K562 (cell line): ENCODE results near the gene FARP1. TPM values are rescaled to one million over a fixed set of nuclear protein-coding genes. Genes with fewer than 3 reads are reported as not detected.

ENCODE experiments used
- ATAC-seq: fragments of 200-7000 bp; cut with Tn5 transposase; 3 replicates; pipeline ENCODE4 v1.9.1; 2020; ENCODE audit warnings: moderate library complexity
- BruUV-seq: library from RNA; stranded (reverse); fragments of 400-500 nt; replicated peaks from 2 replicates; lab custom pipeline; 2021; lab: Mats Ljungman, UMichigan
- CTCF ChIA-PET: fragments of 300-600 bp; formaldehyde crosslinking; extraction: SDS; loops from one replicate; lab custom pipeline; 2021; ENCODE audit warnings: low intra/inter-chr PET ratio; lab: Yijun Ruan, JAX
- POLR2A ChIA-PET: fragments of 300-600, 350-650 bp; sonication (Branson Sonifier 250); formaldehyde crosslinking; extraction: SDS; loops from one replicate; lab custom pipeline; 2021; ENCODE audit warnings: antibody characterized with exemption, inconsistent platforms; lab: Yijun Ruan, JAX
- DNase-seq, 4 experiments: peaks; one replicate each; pipeline versions ENCODE4 v3.0.0 to v3.0.0-alpha.2; 2011 to 2018; ENCODE audit warnings: low spot score in 3 of 4, mixed read lengths in 3 of 4; ENCODE audit errors: extremely low read depth in 1 of 4
- FAIRE-seq: peaks from 2 replicates; lab custom pipeline; 2011; peaks lifted over from hg19 to GRCh38; lab: Jason Lieb, UNC
- H2AFZ ChIP-seq: 2 replicates; pipeline ENCODE4 v1.6.0; 2011; ENCODE audit warnings: low read depth, low read length, control low read depth, inconsistent platforms
- H3K27ac ChIP-seq: fragments of 200-600 bp; 3 replicates; pipeline ENCODE4 v1.8.0; 2011; ENCODE audit warnings: low read depth, mild to moderate bottlenecking, control low read depth, inconsistent platforms, low read length, moderate library complexity, mixed read lengths; ENCODE audit errors: extremely low read depth
- H3K27me3 ChIP-seq, 2 experiments: fragments of 300-600 bp in 1 of 2; 2 replicates in 1 of 2; 3 replicates in 1 of 2; pipeline versions ENCODE4 v1.6.0 to v1.8.0; 2011; ENCODE audit warnings: inconsistent platforms in 2 of 2, low read length in 2 of 2, mild to moderate bottlenecking in 1 of 2, mixed read lengths in 1 of 2, moderate library complexity in 1 of 2; ENCODE audit not compliant: control insufficient read depth in 2 of 2, insufficient read depth in 2 of 2
- H3K36me3 ChIP-seq: fragments of 300-600 bp; 3 replicates; pipeline ENCODE4 v1.8.0; 2011; ENCODE audit warnings: mild to moderate bottlenecking, low read length, inconsistent platforms; ENCODE audit not compliant: control insufficient read depth, insufficient read depth
- H3K4me1 ChIP-seq, 2 experiments: fragments of 200-600 bp in 1 of 2; replicated peaks in 1 of 2; 2 replicates in 1 of 2; 3 replicates in 1 of 2; pipeline versions ENCODE4 v1.5.1 to v1.8.0; 2011; ENCODE audit warnings: inconsistent platforms in 2 of 2, low read length in 2 of 2, mild to moderate bottlenecking in 1 of 2, mixed read lengths in 1 of 2, moderate library complexity in 1 of 2; ENCODE audit not compliant: control insufficient read depth in 2 of 2, insufficient read depth in 2 of 2
- H3K4me2 ChIP-seq: 2 replicates; pipeline ENCODE4 v1.6.1; 2011; ENCODE audit warnings: low read length, control low read depth, inconsistent platforms, mixed read lengths; ENCODE audit not compliant: insufficient read depth
- H3K4me3 ChIP-seq: fragments of 200-600 bp; sonication (generic), shearing (Covaris generic); 2 replicates; pipeline ENCODE4 v1.5.1; 2016; ENCODE audit warnings: control low read depth, inconsistent platforms
- H3K79me2 ChIP-seq: fragments of 200-600 bp; 3 replicates; pipeline ENCODE4 v1.8.0; 2011; ENCODE audit warnings: low read length, inconsistent platforms; ENCODE audit not compliant: control insufficient read depth, insufficient read depth
- H3K9ac ChIP-seq, 2 experiments: 2 replicates each; pipeline versions ENCODE4 v1.6.0 to v1.6.1; 2011; ENCODE audit warnings: low read depth in 2 of 2, low read length in 2 of 2, control low read depth in 1 of 2, inconsistent platforms in 1 of 2, mild to moderate bottlenecking in 1 of 2, mixed read lengths in 1 of 2; ENCODE audit not compliant: insufficient read depth in 1 of 2
- H3K9me1 ChIP-seq: one replicate; pipeline ENCODE4 v1.6.0; 2011; ENCODE audit warnings: inconsistent platforms, mild to moderate bottlenecking, low read length, moderate library complexity; ENCODE audit not compliant: control insufficient read depth, insufficient read depth
- H3K9me3 ChIP-seq: replicated peaks from 2 replicates; pipeline ENCODE4 v1.5.1; 2011; ENCODE audit warnings: low read depth, low read length, inconsistent platforms; ENCODE audit not compliant: control insufficient read depth, insufficient read depth
- H4K20me1 ChIP-seq: replicated peaks from 2 replicates; pipeline ENCODE4 v1.6.1; 2011; ENCODE audit warnings: low read length, inconsistent platforms, mixed read lengths; ENCODE audit not compliant: control insufficient read depth, insufficient read depth
- EWSR1 ChIP-seq: fragments of 450-650 bp; IDR thresholded peaks from 2 replicates; pipeline ENCODE4 v1.6.1; 2018; ENCODE audit warnings: borderline replicate concordance, mild to moderate bottlenecking, low read depth, moderate library complexity; ENCODE audit not compliant: partially characterized antibody
- HLTF ChIP-seq: fragments of 450-650 bp; IDR thresholded peaks from 2 replicates; pipeline ENCODE4 v1.6.1; 2016
- HMG20A ChIP-seq: fragments of 450-650 bp; formaldehyde crosslinking; conservative IDR thresholded peaks from 2 replicates; pipeline ENCODE4 v1.4.0; 2020; ENCODE audit warnings: mild to moderate bottlenecking, mixed read lengths
- KAT7 ChIP-seq: sonication (generic); formaldehyde crosslinking; IDR thresholded peaks from 2 replicates; pipeline ENCODE4 v1.8.0; 2022; ENCODE audit warnings: missing genetic modification reagents, mild to moderate bottlenecking, borderline replicate concordance
- SMARCA5 ChIP-seq: fragments of 450-650 bp; IDR thresholded peaks from 2 replicates; pipeline ENCODE4 v1.6.1; 2016
- ZBTB17 ChIP-seq: fragments of 450-650 bp; formaldehyde crosslinking; IDR thresholded peaks from 2 replicates; pipeline ENCODE4 v1.4.0; 2020; ENCODE audit warnings: mild to moderate bottlenecking
- WGBS: fragments of 100-300 bp; shearing (Covaris generic); methylation state at CpG from one replicate; pipeline ENCODE4 v1.1.6; 2016; ENCODE audit warnings: low coverage, mixed read lengths; ENCODE audit not compliant: insufficient coverage; ENCODE audit errors: missing lambda C conversion rate; 5-methylcytosine and 5-hydroxymethylcytosine counted together
- in situ Hi-C: fragments of 300-500 bp; cut with MboI; formaldehyde crosslinking; loops from 4 replicates; pipeline ENCODE4 v1.15.0; 2018; ENCODE audit warnings: inconsistent platforms, mixed read lengths
- intact Hi-C: fragments of 100-400 bp; cut with micrococcal nuclease; formaldehyde crosslinking; loops from 2 replicates; pipeline ENCODE4 v1.14.2; 2022
- polyA plus RNA-seq, 8 experiments: library from polyadenylated mRNA; depleted of rRNA in 4 of 8; stranded (reverse) in 5 of 8; unstranded in 3 of 8; fragments of >200 nt; fragmentation: Nextera tagmentation in 2 of 8; fragmentation: Illumina TruSeq in 1 of 8; extraction: Ambion mirVana in 2 of 8; extraction: Trizol in 1 of 8; gene quantifications; 2 replicates each; pipeline versions ENCODE4 v1.2.1 to v1.2.3, GENCODE V29; 2011 to 2014; ENCODE audit warnings: inconsistent platforms in 1 of 8, missing spikeins in 1 of 8
- total RNA-seq, 7 experiments: library from RNA; depleted of rRNA in 6 of 7; stranded (reverse); fragments of >200 nt in 6 of 7; fragmentation: Illumina TruSeq in 2 of 7; extraction: Trizol in 2 of 7; gene quantifications; 2 replicates each; pipeline versions ENCODE4 v1.2.1 to v1.2.3, GENCODE V29; 2011 to 2021; ENCODE audit warnings: low replicate concordance in 1 of 7

The FARP1 gene
- total and polyA plus RNA-seq, 9 of the 15 experiments (the other 6 are each of a cell fraction or from before 2014, with no cell fraction given), result 0.03 to 0.29 (median 0.05) TPM; not detected in 3

DNA sequence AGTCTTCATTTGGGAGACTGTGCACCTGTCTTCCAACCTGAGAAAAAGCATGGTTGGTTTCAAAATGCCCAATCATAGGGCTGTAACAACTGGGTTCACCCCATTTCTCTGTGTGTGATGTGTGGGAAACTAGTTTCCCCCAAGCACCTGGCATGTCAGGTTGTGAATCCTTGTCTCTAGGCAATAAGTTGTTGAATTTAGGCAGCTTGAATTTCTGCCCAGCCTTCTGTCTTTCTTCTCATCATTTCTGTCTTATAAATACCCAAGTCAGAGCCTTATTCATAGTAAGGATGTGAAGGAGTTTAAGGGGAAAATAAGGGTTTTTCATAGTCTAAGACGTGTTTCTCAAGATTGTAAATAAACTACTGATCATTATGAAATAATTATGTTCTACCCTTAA is 204.9 kb downstream of the FARP1 start:
- in situ Hi-C loops, result no loop called here
- BruUV-seq, result no TSS peak
- Histone ChIP-seq H3K4me3 (no peak overlapping the region), H3K36me3 (no peaks in the 10 kb centered on the region), H3K9me1 (no peaks in the 10 kb centered on the region), H3K27ac (no peak overlapping the region), H3K9ac (no peak overlapping the region), H3K4me2 (no peak overlapping the region), H3K4me1 (no peaks in the 10 kb centered on the region), H3K79me2 (no peaks in the 10 kb centered on the region), H4K20me1 (no peaks in the 10 kb centered on the region), H3K27me3 (peaks cover 2 to 14% of the 10 kb centered on the region in 2 experiments; a peak in 3 of 5 replicates), H2AFZ (no peak overlapping the region), H3K9me3 (no peaks in the 10 kb centered on the region)
- DNase-seq, result no peak
- 0% methylated on average over 1 of the region's 1 CpG for WGBS
- ATAC-seq, result no peak
- ChIA-PET CTCF (no interaction called here), POLR2A (interaction anchor here (0.6 kb wide), 1 partner anchor 9 kb away, joined by 3 read pairs; no protein-coding TSS in a partner anchor)
- intact Hi-C loops, result no loop called here
- FAIRE-seq, result no peak
- TF ChIP-seq ZBTB17 (CRISPR knock-in tag) (no peak), KAT7 (CRISPR knock-in tag) (no peak), HLTF (no peak), SMARCA5 (no peak), HMG20A (CRISPR knock-in tag) (no peak), EWSR1 (no peak)
